Erythroblast (primary cell): ENCODE results near the gene AGAP1.

Experiments used
- GATA1 ChIP-seq: IDR thresholded peaks from 2 replicates; pipeline ENCODE4 v1.6.1; 2011; ENCODE audit warnings: low read depth, mild to moderate bottlenecking, control low read depth, low read length, moderate library complexity
- POLR2A ChIP-seq: IDR thresholded peaks from 2 replicates; pipeline ENCODE4 v1.6.1; 2011; ENCODE audit warnings: mild to moderate bottlenecking, low read length

DNA sequence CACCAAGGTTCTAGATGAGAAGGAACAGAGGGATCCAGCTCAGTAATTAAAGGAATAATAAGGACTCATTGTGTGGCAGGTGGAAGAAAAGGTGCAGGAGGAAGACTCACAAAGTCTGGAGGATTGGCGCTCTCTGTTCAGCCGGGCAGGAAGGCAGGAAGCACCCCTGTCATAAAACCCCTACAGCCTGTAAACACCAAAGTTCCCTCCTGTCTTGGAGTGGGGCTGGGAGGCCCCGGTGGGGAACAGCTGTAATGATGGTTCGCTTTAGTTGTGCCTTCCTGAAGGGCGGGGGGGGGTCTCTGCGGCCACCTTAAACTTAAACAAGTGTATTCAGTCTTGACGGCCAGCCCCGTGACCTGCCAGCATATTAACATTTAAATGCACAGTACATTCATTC lies 590.1 kb downstream of the AGAP1 start:
- no peak for TF ChIP-seq POLR2A
- no peak for TF ChIP-seq GATA1
